Uterus (tissue), 4 donors: ENCODE results near the gene FRMD5. TPM values are rescaled to one million over a fixed set of nuclear protein-coding genes. Genes with fewer than 3 reads are reported as not detected.

Source experiments
- DNase-seq, 2 donors: peaks; one replicate each; pipeline ENCODE4 v3.0.0-alpha.2; 2019 to 2020
- H3K27ac ChIP-seq, 2 donors: fragments of 200-600 bp; sonication (generic); 1 replicate in 1 of 2; 2 replicates in 1 of 2; pipeline ENCODE4 v1.5.1; 2016 to 2018
- H3K27me3 ChIP-seq, 2 donors: fragments of 200-600 bp; sonication (generic); one replicate each; pipeline ENCODE4 v1.5.1; 2018 to 2019; ENCODE audit warnings: control low read depth in 1 of 2
- H3K36me3 ChIP-seq, 2 donors: fragments of 200-600 bp; sonication (generic); one replicate each; pipeline ENCODE4 v1.5.1; 2019; ENCODE audit warnings: control low read depth in 1 of 2
- H3K4me1 ChIP-seq, 2 donors: fragments of 200-600 bp; sonication (generic); one replicate each; pipeline ENCODE4 v1.5.1; 2018 to 2019; ENCODE audit warnings: control low read depth in 1 of 2
- H3K4me3 ChIP-seq, 2 donors: fragments of 200-600 bp; sonication (generic); 1 replicate in 1 of 2; 2 replicates in 1 of 2; pipeline ENCODE4 v1.5.1; 2018 to 2019; ENCODE audit warnings: mild to moderate bottlenecking in 1 of 2
- H3K9me3 ChIP-seq, 2 donors: fragments of 200-600 bp; sonication (generic); one replicate each; pipeline ENCODE4 v1.5.1; 2019; ENCODE audit warnings: control low read depth in 1 of 2
- CTCF ChIP-seq, 4 experiments: fragments of 200-600 bp in 2 of 4; fragments of 450-650 bp in 2 of 4; sonication (generic) in 2 of 4; IDR thresholded peaks; one replicate each; pipeline ENCODE4 v1.5.1; 2016 to 2019; ENCODE audit warnings: antibody characterized with exemption in 4 of 4, mild to moderate bottlenecking in 2 of 4, moderate library complexity in 1 of 4
- POLR2A ChIP-seq, 2 donors: fragments of 450-650 bp; IDR thresholded peaks; one replicate each; pipeline ENCODE4 v1.6.1; 2016; ENCODE audit warnings: antibody characterized with exemption in 2 of 2, mild to moderate bottlenecking in 1 of 2, moderate library complexity in 1 of 2
- intact Hi-C: fragments of 100-400 bp; cut with DNase I; formaldehyde crosslinking; loops from one replicate; pipeline ENCODE4 v1.15.1; 2023; ENCODE audit warnings: low total_unique reads
- total RNA-seq, 4 donors: library from RNA; depleted of rRNA in 3 of 4; stranded (reverse); fragments of >200 nt in 3 of 4; gene quantifications; one replicate each; pipeline versions ENCODE4 v1.1.0 to v1.2.4, GENCODE V29; 2014 to 2023
- donor health status: DM: yes; HTN: yes; CAD: no.

The FRMD5 gene
- total RNA-seq, 4 donors from 2014 or later, result 0.37 to 1.0 TPM; not detected in 2

- Histone ChIP-seq H3K36me3 (no peaks in the 10 kb centered on the region), H3K4me3 (no peak overlapping the region), H3K4me1 (no peaks in the 10 kb centered on the region), H3K27me3 (no peaks in the 10 kb centered on the region), H3K9me3 (no peaks in the 10 kb centered on the region), H3K27ac (no peak overlapping the region)
- DNase-seq, result no peak
- intact Hi-C loops, result no loop called here
- TF ChIP-seq POLR2A (IDR thresholded peaks at IDR 0.05) (no peak), CTCF (IDR thresholded peaks at IDR 0.05) (no peak)
Observed at GRCh38 chr15:44157679-44158078, 37.4 kb downstream of the FRMD5 start.

DNA sequence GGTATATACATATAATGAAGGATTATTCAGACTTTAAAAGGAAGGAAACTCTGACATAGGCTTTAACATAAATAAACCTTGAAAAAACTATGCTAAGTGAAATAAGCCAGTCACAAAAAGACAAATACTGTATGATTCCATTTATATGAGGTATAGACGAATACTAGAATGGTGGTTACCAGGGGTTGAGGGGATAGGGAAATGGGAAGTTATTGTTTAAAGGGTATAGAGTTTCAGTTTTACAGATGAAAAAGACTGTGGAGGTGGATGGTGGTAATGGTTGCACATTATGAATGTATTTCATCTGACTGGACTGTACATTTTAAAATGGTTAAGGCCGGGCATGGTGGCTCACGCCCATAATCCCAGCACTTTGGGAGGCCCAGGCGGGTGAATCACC lies 41.7 kb downstream of the FRMD5 start:
- no peak for DNase-seq
- no peak for TF ChIP-seq POLR2A (IDR thresholded peaks at IDR 0.05)
- Histone ChIP-seq H3K9me3 (no peaks in the 10 kb centered on the region), H3K36me3 (no peaks in the 10 kb centered on the region), H3K27ac (no peak overlapping the region), H3K4me3 (no peak overlapping the region), H3K4me1 (no peaks in the 10 kb centered on the region), H3K27me3 (no peaks in the 10 kb centered on the region)
- intact Hi-C loops, result no loop called here

DNA sequence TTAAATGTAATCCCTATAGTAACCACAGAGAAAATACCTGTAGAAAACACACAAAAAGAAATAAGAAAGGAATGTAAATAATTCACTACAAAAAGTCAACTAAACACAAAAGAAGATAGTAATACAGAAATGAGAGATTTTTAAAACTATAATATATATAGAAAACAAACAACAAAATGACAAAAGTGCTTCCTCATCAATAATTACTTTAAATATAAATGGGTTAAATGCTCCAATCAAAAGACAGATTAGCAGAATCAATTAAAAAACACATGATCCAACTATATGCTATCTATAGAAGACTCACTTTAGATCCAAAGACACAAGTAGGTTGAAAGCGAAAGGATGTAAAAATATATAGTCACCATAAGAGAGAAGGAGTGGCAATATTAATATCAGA lies 45.8 kb downstream of the FRMD5 start:
- intact Hi-C loops, result no loop called here
- TF ChIP-seq POLR2A (IDR thresholded peaks at IDR 0.05) (no peak), CTCF (IDR thresholded peaks at IDR 0.05) (no peak)
- DNase-seq, result no peak
- no peaks in the 10 kb centered on the region for H3K27me3 ChIP-seq
- no peaks in the 10 kb centered on the region for H3K36me3 ChIP-seq
- no peaks in the 10 kb centered on the region for H3K9me3 ChIP-seq
- no peaks in the 10 kb centered on the region for H3K4me1 ChIP-seq
- no peak overlapping the region for H3K4me3 ChIP-seq
- H3K27ac ChIP-seq, result no peak overlapping the region

DNA sequence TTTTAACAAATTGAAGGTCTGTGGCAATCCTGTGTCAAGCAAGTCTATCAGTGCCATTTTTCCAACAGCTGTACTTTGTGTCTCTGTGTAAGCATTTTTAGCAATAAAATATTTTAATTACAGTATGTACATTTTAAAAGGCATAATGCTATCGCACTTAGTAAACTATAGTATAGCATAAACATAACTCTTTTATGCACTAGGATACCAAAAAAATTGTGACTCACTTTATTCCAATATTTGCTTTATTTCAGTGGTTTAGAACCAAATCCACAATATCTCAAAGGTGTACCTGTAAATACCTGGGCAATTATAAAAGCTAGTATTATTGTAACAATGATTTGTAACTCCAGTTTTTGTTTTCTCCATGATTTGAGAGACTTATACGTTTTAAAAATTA lies 46.5 kb downstream of the FRMD5 start:
- Histone ChIP-seq H3K27me3 (no peaks in the 10 kb centered on the region), H3K4me1 (no peaks in the 10 kb centered on the region), H3K36me3 (no peaks in the 10 kb centered on the region), H3K4me3 (no peak overlapping the region), H3K27ac (no peak overlapping the region), H3K9me3 (no peaks in the 10 kb centered on the region)
- DNase-seq, result no peak
- TF ChIP-seq POLR2A (IDR thresholded peaks at IDR 0.05), result no peak
- no peak for TF ChIP-seq CTCF (IDR thresholded peaks at IDR 0.05)
- intact Hi-C loops, result no loop called here

DNA sequence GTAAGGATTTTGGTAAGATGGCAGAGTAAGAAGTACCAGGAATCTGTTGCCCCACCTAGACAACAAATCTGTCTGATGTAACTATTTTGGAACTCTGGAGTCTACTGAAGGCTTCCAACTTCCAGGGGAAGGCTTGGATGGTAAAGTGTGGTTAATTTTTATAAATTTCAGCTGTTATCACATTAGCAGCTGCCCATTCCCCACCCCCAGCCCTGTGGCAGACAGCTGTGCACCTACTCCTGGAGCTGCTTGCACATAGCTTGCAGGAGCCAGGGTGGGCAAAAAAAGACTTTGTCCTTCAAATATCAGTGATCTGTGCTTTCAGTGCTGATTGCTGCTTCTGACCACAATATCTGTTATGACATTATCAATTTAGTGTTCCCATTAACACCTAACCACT lies 47.4 kb downstream of the FRMD5 start:
- no peak for TF ChIP-seq POLR2A (IDR thresholded peaks at IDR 0.05)
- TF ChIP-seq CTCF (IDR thresholded peaks at IDR 0.05), result no peak

DNA sequence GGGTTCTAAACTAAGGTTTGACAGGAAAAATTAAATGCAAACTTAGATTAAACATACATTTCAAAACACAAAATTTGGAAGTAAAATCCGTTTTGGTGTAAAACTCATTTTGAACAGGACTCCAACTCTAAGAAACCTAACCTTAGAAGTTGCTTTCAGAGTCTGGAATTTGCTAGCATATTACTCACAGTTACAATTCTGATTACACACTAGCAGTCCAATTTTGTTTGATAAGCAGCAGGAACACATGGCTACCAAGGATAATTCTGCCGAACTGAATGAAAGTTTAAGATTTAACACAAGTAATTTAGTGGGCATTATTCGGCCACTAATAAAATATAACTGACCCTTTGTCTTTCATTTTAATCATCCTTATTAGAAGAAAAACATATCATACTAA lies 49.6 kb downstream of the FRMD5 start:
- Histone ChIP-seq H3K9me3 (no peaks in the 10 kb centered on the region), H3K36me3 (no peaks in the 10 kb centered on the region), H3K4me3 (no peak overlapping the region), H3K27me3 (no peaks in the 10 kb centered on the region), H3K27ac (no peak overlapping the region), H3K4me1 (no peaks in the 10 kb centered on the region)
- TF ChIP-seq POLR2A (IDR thresholded peaks at IDR 0.05) (no peak), CTCF (IDR thresholded peaks at IDR 0.05) (no peak)
- intact Hi-C loops, result no loop called here
- DNase-seq, result no peak

More for the DNA sequence above, 47.4 kb downstream of the FRMD5 start:
- Histone ChIP-seq H3K27me3 (no peaks in the 10 kb centered on the region), H3K9me3 (no peaks in the 10 kb centered on the region), H3K27ac (no peak overlapping the region), H3K4me1 (no peaks in the 10 kb centered on the region), H3K36me3 (no peaks in the 10 kb centered on the region), H3K4me3 (no peak overlapping the region)
- no peak for DNase-seq
- intact Hi-C loops, result no loop called here
